NCI-H2227 (cell line): ENCODE data around the gene HDAC4.

ENCODE experiments used
- DNase-seq: peaks from one replicate; lab custom pipeline; 2025; ENCODE audit not compliant: unreplicated experiment; lab: John Stamatoyannopoulos, UW

Gene HDAC4

DNA sequence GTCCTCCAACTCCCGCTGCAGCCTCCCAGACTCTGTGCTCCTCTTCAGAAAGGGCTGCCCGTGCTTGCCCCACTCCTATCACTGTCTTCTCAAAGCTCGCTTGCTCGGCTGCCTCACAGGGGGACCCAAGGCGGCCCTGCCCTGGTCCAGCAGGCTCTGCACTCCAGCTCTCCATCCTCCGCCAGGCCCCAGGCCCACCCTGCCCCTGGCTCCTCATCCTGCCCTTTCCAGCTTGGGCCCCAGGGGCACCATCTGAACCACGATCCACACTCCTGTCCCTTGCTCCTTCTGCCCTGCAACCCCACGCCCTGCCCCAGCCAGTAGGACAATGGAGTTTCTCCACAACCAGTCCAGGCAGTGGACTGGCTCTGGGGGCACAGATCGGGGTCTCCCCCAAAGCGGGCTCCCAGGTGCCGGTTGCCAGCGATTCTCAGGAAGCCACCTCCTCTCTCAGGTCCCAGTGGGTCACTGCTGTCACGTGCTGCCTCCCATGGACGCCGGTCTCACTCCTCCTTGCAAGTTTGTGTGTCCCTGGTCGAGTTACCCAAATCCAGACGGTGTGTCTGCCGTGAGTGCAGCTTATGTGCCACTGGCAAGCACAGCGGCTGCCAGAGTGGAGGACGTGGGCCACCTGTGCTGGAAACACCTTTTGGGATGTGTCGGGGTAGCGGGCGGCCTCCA lies 238.5 kb downstream of the HDAC4 start:
- DNase-seq, result no peak

DNA sequence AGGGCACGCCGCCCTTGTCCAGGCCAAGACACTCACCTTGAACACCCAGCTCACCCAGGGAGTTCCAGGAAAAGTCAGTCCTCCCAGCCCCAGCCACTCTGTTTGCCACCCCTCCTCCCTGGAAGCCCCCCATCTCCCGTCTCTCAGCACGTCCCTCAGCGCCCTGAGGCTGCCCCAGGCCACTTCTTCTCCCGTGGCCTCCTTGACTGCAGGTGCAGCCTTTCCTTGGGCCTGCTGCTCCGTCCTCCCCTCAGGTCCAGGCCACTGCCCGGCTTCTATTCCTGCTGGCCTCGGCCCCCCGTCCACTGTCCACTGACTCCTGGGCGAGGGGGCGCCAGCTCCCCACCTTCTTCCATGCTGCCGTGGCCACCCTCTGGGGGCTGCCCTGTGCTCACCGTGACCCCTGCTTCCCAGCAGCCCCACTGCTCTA lies 239.1 kb downstream of the HDAC4 start:
- no peak for DNase-seq

DNA sequence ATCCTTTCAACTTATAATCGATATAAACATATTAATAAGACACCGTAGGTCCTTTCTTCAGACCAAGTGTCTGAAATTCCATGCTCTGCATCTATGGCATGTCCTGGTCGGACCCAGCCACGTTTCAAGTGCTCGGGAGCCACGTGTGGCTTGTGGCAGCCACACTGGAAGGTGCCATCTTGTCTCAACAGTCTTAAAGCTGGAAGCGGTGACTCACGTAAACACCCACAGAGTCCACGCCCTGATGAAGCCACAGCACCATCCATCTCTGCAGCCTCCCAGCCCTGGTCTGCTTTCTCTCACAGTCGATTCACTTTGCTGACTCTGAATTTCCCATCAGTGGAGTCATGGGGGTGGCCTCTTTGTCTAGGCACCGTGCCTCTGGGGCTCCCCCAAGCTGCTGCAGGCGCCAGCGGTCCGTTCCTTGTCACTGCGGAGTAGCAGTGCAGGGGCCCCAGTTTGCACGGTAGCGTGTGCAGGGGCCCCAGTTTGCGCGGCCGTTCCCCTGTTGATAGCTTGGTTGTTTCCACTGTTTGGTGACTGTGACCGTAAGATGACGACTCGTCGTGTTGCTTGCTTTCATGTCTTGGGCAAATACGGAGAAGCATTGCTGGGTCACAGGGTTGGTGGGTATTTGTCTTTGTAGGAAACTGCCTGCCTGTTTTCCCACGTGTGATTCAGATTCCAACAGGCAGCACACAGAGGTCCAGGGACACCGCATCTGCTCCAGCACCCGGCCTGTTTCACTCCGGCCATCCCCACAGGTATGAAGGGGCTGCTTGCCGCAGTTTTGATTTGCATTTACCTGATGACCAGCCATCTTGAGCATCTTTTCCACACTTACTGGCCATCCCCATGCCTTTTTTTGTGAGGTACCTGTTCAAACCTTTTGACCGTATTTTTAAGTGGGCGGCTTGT lies 240.3 kb downstream of the HDAC4 start:
- DNase-seq, result no peak

DNA sequence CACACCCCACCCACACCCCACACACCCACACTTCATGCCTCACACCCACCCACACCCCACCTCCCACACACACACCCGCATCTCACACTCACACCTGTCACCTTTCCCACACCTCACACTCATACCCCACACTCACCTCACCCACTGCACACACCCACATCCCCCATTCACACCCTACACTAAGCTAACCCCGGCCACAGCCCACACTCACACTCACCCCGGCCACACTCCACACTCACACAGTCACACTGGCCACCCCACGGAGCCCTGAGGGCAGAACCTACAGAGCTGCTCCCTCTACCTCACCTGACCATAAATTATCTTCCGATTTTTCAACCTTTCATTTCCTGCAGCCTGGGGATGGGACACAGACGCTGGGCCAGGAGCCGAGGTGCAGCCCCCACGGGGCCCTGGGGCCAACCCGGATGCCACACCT lies 241.3 kb downstream of the HDAC4 start:
- DNase-seq, result no peak

DNA sequence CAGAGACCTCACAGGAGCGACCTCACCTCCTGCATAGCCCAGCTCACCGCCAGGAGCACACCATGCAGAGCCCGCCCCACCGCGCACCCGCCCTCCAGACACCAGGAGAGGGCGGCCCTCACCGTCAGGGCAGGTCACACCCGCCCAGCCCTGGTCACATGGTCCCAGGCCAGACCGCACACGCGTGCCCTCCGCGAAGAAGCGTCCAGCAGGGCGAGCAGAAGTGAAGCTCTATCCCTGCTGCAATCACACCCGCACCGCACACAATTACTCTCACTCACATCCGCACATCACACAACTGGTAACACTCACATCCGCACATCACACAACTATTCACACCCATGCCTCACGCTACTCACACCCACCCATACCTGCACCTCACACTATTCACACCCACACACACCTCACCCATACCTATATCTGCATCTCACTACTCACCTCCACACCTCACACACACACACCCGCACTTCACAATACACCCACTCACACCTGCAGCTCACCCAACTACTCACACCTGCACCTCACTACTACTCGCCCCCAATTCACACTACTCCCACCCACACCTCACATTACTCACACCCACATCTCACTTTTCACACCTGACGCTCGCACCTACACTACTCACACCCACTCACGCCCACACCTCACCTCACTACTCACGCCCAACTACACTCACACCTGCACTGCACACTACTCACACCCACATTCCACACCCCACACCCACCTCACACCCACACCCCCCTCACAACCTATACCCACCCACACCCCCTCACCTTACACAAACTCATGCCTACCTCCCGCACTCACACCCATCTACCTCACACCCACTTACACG lies 242.0 kb downstream of the HDAC4 start:
- DNase-seq, result no peak

DNA sequence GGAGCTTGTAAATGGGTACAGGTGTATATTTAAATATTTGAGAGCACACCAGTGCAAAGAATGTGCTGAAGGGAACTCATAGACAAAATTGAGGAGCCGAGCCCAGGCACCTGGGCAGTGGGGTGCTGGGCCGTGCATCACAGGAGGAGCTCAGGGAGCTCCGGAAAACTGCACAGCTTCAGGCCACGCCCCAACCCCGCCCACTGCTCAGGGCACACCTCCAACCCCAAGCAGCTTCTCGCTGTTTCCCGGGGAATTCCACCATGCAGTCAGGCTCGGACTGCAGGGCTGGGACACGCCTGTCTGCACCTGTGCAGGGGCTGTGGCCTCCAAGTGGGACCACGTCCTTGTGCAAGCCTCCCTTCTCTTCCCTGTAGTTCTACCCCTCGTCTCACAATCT lies 243.0 kb downstream of the HDAC4 start:
- DNase-seq, result no peak

DNA sequence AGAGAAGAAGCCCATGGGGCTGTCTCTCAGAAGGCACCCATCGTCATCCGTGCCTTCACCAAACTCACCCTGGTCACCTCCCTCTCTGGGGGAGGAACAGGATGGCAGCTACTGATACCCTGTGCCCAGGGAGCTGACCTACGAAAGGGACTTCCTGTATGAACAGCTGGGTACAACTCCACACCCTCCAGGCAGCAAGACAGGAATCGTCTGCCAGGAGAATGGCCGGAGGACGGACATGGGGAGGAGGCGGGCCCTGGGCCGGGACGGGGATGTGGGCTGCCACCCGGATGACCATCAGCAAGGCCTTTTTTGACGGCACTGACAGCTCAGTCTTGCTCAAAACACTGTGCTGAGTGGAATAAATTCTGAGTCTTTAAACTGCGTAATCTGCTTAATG lies 243.6 kb downstream of the HDAC4 start:
- DNase-seq, result no peak

DNA sequence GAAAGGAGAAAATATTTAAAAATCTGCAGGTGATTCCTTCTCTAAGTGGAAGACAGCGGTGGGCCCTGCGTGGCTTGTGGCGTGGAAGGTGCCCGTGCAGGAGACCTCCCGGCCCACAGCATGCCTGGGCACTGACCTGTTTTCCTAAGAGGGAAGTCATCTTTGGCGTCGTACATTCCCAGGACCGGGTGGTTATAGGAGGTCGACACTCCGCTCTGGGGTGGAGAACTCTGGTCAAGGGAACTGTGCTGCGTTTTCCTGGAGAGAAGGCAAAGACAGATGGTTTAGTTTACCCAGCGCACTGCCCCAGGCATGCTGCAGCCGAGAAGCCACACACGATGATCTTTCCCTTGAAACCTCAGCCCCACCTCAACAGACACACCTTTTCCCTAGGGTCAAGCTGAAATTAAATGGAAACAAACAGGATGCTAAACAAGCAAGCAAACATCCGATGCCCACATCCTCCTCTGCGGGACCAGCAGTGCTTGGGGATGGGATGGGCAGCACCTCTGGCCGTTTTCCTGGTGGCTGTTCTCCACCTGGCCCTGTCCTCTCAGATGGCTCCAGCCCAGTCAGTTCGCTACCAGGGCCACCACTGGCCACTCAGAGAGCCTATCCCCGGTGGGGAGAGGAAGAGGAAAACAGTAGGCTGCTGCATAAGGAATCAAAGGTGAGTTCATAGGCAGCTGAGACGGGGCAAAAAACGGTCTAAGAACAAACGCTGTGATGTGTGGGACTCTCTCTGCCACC lies 244.1 kb downstream of the HDAC4 start:
- DNase-seq, result no peak

DNA sequence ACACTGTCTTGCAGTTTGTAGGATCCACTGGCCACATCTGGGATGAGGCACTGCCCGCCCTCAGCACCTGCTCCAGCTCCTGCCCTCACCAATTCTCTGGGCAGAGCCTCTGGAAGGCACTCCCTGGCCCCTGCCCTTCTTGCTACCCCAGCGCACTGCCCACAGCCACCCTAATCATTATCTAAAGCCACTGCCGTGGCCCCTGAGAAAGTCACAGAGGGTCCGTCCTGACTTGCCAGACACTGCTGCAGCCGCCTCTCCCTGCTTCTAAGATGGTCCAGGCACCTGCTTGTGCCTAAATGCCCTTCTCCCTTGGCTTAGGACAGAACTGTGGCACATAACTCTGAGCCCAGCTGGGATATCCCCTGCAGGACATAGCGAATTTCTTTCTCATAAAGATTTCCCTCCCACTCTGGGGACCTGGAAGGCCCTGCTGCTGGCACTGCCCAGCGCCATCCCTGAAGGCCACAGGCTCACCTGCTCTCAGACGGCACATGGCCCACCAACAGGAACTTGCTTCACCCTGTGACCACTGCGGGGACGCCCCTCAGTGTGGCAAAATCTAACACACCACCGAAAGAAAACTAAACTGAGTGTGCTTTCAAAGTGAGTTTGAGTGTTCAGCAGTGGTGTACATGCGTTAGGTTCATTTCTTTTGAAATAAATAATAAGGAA lies 244.9 kb downstream of the HDAC4 start:
- DNase-seq, result no peak

DNA sequence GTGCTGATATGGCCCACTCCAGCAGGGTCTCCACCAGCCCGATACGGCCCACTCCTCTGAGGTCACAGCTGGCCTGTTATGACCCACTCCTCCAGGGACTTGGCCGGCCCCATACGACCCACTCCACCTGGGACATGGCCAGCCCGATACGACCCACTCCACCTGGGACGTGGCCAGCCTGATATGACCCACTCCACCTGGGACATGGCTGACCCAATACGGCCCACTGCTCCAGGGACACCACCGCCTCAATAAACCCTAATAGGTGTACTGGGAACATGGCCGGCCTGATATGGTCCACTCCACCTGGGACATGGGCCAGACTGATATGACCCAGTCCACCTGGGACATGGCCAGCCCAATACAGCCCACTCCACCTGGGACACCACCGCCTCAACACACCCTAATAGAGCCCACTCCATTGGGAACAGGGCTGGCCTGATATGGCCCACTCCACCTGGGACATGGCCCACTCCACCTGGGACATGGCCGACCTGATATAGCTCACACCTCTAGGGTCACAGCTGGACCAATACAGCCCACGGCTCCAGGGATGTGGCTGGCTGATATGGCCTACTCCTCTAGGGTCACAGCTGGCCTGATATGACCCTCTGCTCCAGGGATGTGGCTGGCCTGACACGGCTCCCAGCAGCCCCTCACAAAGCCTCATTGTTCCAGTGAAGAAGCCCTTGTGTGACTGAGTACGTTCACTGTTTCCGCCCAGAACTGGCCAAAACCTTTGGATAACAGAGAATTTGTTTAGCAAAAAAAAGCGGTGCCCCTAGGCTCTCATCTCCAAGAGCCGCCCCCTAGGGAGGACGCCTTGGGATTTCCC lies 245.6 kb downstream of the HDAC4 start:
- DNase-seq, result no peak

DNA sequence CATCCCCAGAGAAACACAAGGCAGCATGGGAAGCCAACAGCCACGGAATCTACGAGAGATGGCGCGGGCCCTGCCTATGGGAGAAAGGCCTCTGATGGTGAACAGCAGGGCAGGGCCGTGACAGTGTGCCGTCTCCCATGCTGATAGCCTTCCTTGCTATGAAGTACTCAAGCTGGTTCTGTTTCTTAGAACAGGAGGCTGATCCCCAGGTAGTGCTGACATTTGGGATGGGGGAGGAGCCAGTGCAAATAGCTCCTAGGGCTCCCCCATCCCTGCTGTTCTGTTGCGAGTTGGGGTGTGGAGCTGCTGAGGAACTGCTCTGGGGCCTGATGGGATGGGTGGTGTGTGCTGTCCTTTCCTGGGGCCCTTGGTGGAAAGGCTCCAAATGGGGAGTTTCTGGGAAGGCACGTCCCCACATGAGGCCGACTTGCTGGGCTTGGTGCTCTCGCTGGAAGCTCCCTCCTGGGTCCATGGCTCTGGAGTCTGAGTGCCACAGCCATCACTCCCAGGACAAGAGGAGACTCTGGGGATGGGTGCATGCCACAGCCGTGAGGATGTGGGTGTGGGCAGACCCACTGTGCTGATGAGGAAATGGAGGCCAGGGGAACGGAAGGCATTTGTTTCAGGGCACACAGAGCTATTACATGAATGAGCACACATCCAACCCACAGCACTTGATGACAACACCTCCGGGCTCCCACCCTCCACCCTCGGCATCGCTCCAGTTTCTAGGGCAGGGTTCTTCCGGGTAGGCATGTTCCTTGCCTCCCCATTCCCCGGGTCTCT lies 246.8 kb downstream of the HDAC4 start:
- DNase-seq, result no peak

DNA sequence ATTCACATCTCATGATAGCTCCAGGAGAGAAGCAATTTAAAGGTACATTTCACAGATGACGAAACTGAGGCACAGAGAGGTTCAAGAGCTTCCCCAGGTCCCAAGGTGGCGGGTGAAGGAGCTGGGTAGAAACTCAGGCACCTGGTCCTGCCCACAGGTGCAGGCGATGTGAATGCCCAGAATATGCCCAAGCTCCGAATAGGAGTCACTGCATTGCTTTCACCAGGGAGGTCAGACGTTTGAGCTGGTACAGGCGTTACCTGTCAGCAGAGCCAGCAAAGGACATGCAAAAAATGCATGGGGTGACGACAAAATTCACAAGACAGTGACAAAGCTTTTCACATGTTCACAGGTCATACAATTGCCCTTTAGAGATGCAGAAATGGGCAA lies 247.9 kb downstream of the HDAC4 start:
- no peak for DNase-seq

DNA sequence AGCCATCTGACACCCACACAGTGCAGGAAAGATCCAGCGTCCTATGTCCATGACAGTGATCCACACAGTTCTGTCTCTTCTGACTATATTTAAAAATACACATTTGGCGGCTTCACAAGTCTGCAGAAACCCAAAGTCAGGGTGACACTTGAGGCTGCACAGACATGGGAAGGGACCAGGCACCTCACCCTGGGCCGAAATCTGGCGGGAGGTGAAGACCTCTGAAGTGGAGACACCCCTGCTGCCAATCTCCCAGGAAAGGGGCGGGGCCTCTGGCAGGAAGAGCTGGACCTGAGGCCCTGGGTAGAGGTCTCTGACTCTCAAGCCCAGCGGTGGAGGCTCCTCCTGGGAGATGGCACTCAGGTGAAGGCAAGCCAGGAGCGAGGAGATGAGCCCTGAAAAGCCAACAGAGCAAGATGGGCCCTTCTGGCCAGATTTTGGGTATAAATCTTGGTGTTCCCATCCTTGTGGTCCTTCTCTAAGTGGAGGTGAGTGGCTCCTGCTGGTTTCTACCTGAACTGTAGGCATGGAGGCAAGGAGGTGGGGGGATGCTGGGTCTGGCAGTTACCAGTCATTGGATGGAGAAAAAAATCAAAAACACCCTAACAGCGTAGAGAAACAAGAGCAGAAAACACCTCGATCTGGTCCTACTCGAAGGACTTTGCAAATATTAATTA lies 248.4 kb downstream of the HDAC4 start:
- DNase-seq, result no peak

DNA sequence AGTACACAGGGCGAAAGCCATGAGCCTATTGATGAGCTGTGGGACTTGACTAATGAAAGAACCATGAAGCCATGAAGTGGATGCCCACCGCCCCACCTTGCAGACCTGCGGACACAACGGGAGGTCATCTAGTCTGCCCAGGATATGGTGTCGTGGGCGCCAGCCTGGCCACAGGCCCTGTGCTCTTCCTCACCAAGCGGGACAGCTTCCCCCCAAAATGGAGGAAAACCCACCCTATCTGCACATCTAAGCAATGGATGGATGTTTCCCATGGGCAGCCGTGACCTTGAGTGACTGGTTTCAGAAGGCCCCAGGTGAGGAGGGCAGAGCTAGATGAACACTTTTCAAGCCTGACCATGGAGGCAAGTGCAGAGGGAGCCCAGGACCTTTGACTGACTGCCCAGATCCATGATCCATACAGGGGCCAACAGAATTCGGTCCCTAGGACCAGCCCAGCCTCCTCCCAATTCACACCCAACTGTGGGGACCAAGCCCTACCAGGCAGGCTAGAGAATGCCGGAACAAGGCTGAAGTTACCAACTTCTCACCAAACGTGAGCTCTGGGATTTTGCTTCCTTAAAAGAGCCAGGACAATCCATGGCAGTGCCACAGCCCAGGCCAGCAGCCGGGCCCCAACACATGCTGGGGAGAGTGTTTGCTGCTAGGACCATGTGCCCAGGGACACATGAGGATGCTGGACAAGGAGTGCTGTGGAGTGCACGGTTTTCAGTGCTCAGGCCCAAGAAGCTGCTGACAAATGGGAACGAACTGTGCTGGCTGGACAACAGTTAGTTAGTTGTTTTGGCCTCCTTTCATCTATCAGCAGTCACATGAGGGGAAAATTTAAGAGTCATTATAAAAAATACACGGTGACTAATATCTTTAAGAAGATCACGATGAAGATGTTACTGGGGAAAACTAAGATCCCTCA lies 249.4 kb downstream of the HDAC4 start:
- no peak for DNase-seq

DNA sequence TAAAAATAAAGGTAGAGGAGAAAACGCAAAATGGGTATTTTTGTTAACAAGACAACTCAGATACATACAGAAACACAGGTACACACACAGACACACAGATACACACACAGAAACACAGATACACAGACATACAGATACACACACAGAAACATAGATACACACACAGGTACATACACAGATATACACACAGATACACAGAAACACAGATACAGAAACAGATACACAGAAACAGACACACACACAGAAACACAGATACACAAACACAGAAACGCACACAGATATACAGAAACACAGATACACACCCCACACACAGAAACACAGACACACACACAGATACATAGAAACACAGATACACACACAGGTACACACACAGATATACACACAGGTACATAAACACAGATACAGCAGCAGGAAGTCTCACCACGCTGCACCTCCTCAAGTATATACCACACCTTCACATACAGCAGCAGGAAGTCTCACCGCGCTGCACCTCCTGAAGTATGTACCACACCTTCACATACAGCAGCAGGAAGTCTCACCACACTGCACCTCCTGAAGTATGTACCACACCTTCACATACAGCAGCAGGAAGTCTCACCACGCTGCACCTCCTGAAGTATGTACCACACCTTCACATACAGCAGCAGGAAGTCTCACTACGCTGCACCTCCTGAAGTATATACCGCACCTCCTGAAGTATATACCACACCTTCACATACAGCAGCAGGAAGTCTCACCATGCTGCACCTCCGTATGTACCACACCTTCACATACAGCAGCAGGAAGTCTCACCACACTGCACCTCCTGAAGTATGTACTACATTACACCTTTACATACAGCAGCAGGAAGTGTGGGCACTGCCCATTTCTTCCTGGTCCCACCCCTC lies 250.5 kb downstream of the HDAC4 start:
- no peak for DNase-seq

DNA sequence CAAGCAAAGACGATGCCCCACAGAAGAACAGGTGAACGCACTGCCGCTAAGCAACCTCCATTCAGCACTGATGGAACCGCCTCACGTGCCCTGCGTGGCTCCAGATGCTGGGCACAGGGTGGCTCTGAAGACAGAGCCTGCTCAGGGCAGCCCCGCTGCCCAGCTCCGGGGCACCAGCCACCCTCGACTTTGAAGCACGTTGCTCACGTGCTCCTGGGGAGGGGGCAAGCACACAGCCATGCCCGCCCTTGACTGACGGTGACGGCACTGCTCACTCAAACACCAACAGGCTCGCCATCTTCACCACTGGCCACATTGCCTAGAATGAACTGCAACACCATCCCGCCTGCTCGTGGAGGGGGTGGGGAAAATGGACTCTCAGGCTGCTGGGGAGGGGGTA lies 251.3 kb downstream of the HDAC4 start:
- no peak for DNase-seq
